Measurements from ENCODE around the gene SRGAP1. TPM values are rescaled to one million over a fixed set of nuclear protein-coding genes. Genes with fewer than 3 reads are reported as not detected.
A peak's percentile ranks its signal among the peaks of the same experiment; 100 is the strongest.
"Not testable (repeated sequence)": the region's sequence is repeated elsewhere in the genome, so short reads cannot be mapped to it uniquely, and the experiment has no call there.

Gene SRGAP1
- total and polyA plus RNA-seq, 2 of the 4 experiments (the other 2 are of a cell fraction) = 10.0 to 10.2 TPM

- H2BK20ac ChIP-seq (ENCODE audit: low read depth, low read length); H3K9ac ChIP-seq (ENCODE audit: low read depth, low read length); DNase-seq; H4K20me1 ChIP-seq (ENCODE audit: insufficient read depth, low read length); H3K18ac ChIP-seq (ENCODE audit: low read depth, low read length); H3K27me3 ChIP-seq (ENCODE audit: control insufficient read depth, insufficient read depth, low read length); H3K14ac ChIP-seq (replicated peaks; ENCODE audit: low read depth, low read length); H3K9me3 ChIP-seq (ENCODE audit: control insufficient read depth, insufficient read depth, low read length); ATAC-seq (ENCODE audit: low read depth); H3K36me3 ChIP-seq (ENCODE audit: control insufficient read depth, insufficient read depth, low read length); H3K23ac ChIP-seq (ENCODE audit: low read depth, low read length); H3K4me3 ChIP-seq (ENCODE audit: insufficient read depth, low read depth, low read length); H3K4ac ChIP-seq (ENCODE audit: low read depth, low read length); H2AK5ac ChIP-seq (ENCODE audit: low read depth, low read length); H3K27ac ChIP-seq (ENCODE audit: insufficient read depth, low read length); H2BK120ac ChIP-seq (ENCODE audit: low read depth, low read length); H3K4me1 ChIP-seq (ENCODE audit: control insufficient read depth, insufficient read depth, low read length); H3K56ac ChIP-seq (ENCODE audit: extremely low read depth, insufficient read depth, low read length); H4K91ac ChIP-seq (ENCODE audit: insufficient read depth, low read depth, low read length); H2BK5ac ChIP-seq (ENCODE audit: low read depth, low read length, poor library complexity, severe bottlenecking); H3K4me2 ChIP-seq (ENCODE audit: low read depth, low read length); BruUV-seq (replicated peaks); H2AFZ ChIP-seq (replicated peaks; ENCODE audit: low read length, poor library complexity); H4K5ac ChIP-seq (ENCODE audit: low read depth, low read length); H2BK15ac ChIP-seq (ENCODE audit: low read depth, low read length); POLR2A ChIA-PET (ENCODE audit: unreplicated experiment); H2AK9ac ChIP-seq (replicated peaks; ENCODE audit: low read depth, low read length, poor library complexity): not testable (repeated sequence)
- H3K9me1 ChIP-seq (ENCODE audit: insufficient read depth, low read length) = peaks cover 11% of the 10 kb centered on the region
- dilution Hi-C loops (cut with HindIII; ENCODE audit: low sequenced_read_pairs, unreplicated experiment) = loop anchor here (25.0 kb wide), 1 partner anchor 420 kb away; no protein-coding TSS in a partner anchor
- in situ Hi-C loops (cut with MboI; ENCODE audit: low sequenced_read_pairs) = loop anchor here (5.0 to 10.0 kb wide), 2 partner anchors 152 to 415 kb away; no protein-coding TSS in a partner anchor
- WGBS, 2 experiments (ENCODE audit: extremely low coverage in 2 of 2, insufficient read length in 1 of 2) = 80% methylated on average over 3 of the region's 17 CpGs; no CpG with 5 or more reads in 1 of the 2 experiments
- 0 out of 4 replicates have a peak overlapping the region, but pooled peaks of 1 of the 2 experiments have one; percentile 25 for H4K8ac ChIP-seq (ENCODE audit: low read depth in 2 of 2, low read length in 2 of 2)
- CTCF ChIA-PET = interaction anchor here (1.1 to 1.5 kb wide), 3 partner anchors 33 to 414 kb away, joined by 3 to 8 read pairs (median 5); no protein-coding TSS in a partner anchor
- intact Hi-C loops (cut with micrococcal nuclease) = loop anchor here (1.0 to 5.0 kb wide), 2 partner anchors 245 to 339 kb away; no protein-coding TSS in a partner anchor
- H3K79me1 ChIP-seq (ENCODE audit: low read depth in 1 of 2, low read length in 2 of 2) = peaks cover 0 to 14% of the 10 kb centered on the region in 2 experiments; a peak in 2 of 4 replicates
Observed at GRCh38 chr12:63842750-63843149, 1.8 kb upstream of the SRGAP1 start.
